A549 treated with Hydrocortisone at 1 μM for 4 hours (cell line): Measurements from ENCODE around the gene ETS2. TPM values are rescaled to one million over a fixed set of nuclear protein-coding genes. Genes with fewer than 3 reads are reported as not detected.

Source experiments
- total RNA-seq: library from RNA; stranded (reverse); fragments of 200-300 nt; extraction: Qiagen RNA extraction; gene quantifications from 5 replicates; pipeline ENCODE4 v1.2.3, GENCODE V29; 2022

Gene ETS2
- total RNA-seq, result 84.8 to 109 TPM (median 99.4 TPM) in 5 replicates

DNA sequence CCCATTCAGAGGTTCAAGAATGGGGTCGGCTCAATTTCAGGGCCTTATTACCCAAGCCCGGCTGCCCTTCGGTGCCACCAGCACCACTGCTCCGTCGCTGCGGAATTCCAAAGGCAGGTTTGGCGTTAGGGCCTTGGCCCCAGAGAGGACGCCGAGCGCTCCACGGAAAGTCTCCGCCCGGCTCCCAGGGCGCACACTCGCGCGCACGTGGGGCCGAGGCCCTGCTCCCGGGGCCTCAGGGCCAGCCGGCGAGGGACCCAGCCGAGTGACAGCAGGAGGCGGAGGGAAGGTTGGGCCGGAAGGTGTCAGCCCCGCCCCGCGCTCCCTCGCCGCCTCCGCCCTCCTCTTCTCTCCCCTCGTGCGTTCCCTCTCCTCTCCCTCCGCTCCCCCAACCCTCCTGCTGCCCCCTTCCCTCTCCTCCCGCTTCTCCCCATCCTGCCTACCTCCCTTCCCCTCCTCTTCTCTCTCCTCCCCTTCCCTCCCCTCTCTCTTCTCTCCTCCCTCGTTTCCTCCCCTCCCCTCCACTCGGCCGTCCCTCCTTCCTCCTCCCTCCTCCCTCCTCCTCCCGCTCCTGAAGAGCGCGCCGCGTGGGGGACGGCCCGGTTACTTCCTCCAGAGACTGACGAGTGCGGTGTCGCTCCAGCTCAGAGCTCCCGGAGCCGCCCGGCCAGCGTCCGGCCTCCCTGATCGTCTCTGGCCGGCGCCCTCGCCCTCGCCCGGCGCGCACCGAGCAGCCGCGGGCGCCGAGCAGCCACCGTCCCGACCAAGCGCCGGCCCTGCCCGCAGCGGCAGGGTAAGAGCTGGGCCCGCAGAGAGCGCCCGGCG is at the start of gene ETS2:
TSS of gene ETS2 (plus strand) at position 602 of the 825 bp plus-strand sequence. CDS start 4,106 bp downstream, outside the sequence.

